ENCODE measurements around the gene CEP162.

DNA sequence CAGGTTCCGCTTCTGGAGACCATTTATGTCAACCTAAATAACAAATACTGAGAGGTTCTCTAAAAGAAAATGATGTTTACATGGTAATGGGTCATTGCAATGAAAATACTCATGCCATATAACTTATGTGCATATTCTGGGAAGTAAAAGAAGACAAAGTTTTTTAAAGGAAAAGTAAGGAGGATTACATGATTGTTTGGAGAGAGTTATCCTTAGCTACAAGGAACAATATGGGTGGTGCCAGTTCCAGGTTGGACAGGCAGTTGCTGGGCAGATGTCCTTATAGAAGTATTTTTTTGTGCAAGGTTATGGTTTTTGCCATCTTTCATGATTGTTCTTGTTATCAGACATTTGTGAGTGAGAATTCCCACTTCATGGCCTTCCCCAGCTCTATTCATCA, 141.4 kb downstream of the CEP162 start:
- no peak for TF ChIP-seq POLR2A (IDR thresholded peaks at IDR 0.05)
- TF ChIP-seq, protein P1, sequence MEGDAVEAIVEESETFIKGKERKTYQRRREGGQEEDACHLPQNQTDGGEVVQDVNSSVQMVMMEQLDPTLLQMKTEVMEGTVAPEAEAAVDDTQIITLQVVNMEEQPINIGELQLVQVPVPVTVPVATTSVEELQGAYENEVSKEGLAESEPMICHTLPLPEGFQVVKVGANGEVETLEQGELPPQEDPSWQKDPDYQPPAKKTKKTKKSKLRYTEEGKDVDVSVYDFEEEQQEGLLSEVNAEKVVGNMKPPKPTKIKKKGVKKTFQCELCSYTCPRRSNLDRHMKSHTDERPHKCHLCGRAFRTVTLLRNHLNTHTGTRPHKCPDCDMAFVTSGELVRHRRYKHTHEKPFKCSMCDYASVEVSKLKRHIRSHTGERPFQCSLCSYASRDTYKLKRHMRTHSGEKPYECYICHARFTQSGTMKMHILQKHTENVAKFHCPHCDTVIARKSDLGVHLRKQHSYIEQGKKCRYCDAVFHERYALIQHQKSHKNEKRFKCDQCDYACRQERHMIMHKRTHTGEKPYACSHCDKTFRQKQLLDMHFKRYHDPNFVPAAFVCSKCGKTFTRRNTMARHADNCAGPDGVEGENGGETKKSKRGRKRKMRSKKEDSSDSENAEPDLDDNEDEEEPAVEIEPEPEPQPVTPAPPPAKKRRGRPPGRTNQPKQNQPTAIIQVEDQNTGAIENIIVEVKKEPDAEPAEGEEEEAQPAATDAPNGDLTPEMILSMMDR (IDR thresholded peaks at IDR 0.05), result no peak

All from lower leg skin (tissue), 3 donors.